GM10266 (cell line): ENCODE data around the gene CNNM1.

ENCODE experiments used
- DNase-seq: peaks from one replicate; pipeline ENCODE4 v3.0.0; 2012; ENCODE audit errors: extremely low spot score
- TF ChIP-seq, protein P1 (sequence below): IDR thresholded peaks from 2 replicates; pipeline ENCODE4 v1.5.1; 2012; ENCODE audit warnings: mild to moderate bottlenecking, low read depth; ENCODE audit not compliant: control insufficient read depth, insufficient read depth; ENCODE audit errors: missing control alignments

Gene CNNM1

DNA sequence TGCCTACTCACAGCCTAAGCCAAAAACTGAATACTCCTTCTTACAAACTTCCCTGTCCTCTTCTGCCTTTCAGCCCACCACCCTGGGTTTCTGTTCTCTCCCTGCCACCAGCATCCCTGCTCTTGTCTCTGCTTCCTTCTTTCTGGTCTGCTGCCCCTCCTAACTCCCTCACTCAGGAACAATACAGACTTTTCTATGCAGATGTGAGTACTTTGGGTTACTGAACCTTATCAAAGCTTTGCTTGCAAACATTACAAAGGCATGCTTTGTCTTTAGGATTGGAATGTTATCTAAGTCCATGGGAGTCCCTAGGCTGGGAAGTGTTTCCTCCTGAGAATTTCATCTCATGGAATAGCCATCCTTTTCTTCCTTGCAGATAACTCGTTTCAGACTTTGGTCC is 28.9 kb downstream of the CNNM1 start:
- DNase-seq: no peak
- TF ChIP-seq, protein P1, sequence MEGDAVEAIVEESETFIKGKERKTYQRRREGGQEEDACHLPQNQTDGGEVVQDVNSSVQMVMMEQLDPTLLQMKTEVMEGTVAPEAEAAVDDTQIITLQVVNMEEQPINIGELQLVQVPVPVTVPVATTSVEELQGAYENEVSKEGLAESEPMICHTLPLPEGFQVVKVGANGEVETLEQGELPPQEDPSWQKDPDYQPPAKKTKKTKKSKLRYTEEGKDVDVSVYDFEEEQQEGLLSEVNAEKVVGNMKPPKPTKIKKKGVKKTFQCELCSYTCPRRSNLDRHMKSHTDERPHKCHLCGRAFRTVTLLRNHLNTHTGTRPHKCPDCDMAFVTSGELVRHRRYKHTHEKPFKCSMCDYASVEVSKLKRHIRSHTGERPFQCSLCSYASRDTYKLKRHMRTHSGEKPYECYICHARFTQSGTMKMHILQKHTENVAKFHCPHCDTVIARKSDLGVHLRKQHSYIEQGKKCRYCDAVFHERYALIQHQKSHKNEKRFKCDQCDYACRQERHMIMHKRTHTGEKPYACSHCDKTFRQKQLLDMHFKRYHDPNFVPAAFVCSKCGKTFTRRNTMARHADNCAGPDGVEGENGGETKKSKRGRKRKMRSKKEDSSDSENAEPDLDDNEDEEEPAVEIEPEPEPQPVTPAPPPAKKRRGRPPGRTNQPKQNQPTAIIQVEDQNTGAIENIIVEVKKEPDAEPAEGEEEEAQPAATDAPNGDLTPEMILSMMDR: no peak

DNA sequence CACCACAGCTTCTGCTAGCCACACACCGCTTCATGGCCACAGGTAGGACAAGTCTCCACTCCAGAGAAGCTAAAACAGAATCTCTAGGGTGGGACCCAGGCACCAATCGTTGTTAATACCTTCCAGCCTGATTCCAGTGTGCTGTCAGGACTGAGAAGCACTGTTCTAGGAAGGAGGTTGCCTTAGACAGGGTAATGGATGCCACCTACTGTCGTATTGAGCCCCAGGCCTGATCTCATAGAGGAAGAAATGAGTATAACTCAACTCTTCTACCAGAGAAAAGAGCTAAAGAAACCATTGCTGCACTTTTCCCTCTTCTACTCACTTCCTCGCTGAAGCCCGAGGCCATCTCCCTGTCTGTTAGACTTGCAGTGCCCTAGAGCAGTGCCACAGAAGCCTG is 31.8 kb downstream of the CNNM1 start:
- TF ChIP-seq, protein P1: peak; percentile 4
- no peak for DNase-seq

DNA sequence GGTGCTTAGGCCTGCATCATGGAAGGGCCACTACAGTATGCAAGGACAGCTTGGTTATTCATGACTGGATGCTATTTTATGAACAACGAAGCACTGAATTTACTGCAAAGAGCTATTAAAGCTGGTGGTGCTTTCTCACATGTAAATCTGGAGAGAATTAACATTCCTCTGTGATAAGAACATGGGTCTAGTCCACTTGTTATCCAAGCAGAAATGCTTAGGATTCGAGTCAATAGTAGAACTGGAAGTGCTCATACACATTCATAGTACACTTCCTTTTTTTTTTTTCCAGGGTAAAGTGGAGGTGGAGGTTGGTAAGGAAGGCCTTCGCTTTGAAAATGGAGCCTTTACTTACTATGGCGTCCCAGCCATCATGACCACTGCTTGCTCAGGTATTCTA is 35.0 kb downstream of the CNNM1 start:
- TF ChIP-seq, protein P1: no peak
- no peak for DNase-seq

DNA sequence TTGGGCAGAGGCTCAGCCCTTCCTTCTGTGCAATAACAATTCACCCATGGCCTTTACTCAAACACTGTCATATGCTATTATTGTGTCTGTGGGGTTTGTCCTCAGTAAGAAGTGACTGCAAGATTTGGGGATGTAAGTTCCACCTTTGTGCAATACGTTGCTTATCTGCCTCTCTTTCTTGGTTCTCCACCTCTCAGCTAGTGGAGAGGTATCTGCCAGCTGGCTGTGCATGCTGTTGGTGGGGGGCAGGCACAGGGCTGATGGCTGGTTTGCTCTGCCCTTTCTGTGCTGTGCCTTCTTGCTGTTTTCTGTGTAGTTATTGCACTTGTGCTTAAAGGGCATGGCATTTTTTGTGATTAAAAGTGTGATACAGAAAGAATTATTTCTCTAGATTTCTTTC is 36.2 kb downstream of the CNNM1 start:
- no peak for DNase-seq
- TF ChIP-seq, protein P1: no peak

DNA sequence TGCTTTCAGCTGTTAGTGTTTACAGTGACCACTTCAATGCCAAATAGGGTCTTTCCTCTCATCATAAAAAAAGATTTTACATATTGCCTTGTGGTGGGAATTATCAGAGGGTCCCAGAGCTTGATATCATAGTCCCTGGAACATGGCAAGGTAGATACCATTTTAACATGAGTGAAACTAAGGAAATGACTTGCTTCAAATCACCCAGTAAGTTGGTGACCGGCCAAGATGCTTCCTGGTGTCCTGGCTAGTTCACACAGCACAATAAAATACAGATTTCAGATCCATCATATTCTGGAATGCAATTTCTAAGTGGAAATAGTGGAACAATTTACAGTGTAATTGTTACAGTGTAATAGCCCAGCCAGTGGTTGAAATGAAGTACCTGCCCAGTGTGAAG is 36.6 kb downstream of the CNNM1 start:
- DNase-seq: no peak
- TF ChIP-seq, protein P1: no peak

DNA sequence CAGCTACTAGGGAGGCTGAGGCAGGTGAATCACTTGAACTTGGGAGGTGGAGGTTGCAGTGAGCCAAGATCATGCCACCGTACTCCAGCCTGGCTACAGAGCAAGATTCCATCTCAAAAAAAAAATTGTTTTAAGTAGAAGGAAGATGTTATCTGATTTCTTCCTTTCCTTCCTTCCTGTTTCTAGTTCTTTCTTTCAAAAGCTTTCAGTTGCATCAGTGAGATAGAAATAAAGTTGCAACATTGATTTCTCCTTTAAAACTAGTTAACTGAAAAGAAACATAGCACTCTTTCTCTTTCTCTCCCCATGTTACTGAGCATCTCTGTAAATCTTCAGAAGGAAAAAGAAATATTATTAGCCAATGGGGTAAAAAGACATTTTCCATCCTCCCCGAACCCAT is 37.5 kb downstream of the CNNM1 start:
- DNase-seq: no peak
- TF ChIP-seq, protein P1: no peak

DNA sequence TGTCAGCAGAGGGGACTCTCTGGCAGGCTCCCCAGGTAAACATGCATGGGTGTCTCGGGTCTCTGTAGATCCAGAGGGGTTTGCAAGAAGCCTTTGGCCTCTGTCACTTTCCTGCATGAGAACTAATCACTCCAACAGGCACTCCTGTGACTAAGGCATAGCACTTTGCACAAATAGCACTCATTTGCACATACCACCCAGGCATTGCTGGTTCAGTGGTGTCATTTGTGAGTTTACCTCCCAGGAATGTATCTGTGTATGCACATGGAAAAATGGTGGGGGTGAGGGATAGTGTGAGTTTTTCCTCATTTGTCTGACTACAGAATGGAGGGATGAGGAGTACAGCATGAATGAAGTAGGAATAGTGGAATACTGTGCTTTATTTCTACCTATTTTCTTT is 39.5 kb downstream of the CNNM1 start:
- TF ChIP-seq, protein P1: no peak
- DNase-seq: no peak
